A549 (cell line): ENCODE measurements around the gene IP6K3. TPM values are rescaled to one million over a fixed set of nuclear protein-coding genes. Genes with fewer than 3 reads are reported as not detected.

Experiments
- ATAC-seq, 2 experiments: fragments of 200-7000 bp in 1 of 2; fragments of >200 bp in 1 of 2; cut with Nextera tagmentation in 1 of 2; cut with Tn5 transposase in 1 of 2; 3 replicates each; pipeline versions ENCODE4 v1.8.0 to v1.9.1; 2018 to 2020; ENCODE audit warnings: mild to moderate bottlenecking in 1 of 2, moderate library complexity in 1 of 2
- CTCF ChIA-PET: fragments of 300-600 bp; sonication (Branson Sonifier 250); formaldehyde crosslinking; extraction: SDS; loops from one replicate; lab custom pipeline; 2021; ENCODE audit warnings: antibody characterized with exemption, inconsistent platforms; lab: Yijun Ruan, JAX
- POLR2A ChIA-PET: fragments of 350-600 bp; formaldehyde crosslinking; extraction: SDS; loops from one replicate; lab custom pipeline; 2021; ENCODE audit warnings: antibody characterized with exemption, inconsistent platforms; lab: Yijun Ruan, JAX
- DNase-seq, 2 experiments: peaks; one replicate each; pipeline versions ENCODE4 v3.0.0 to v3.0.0-alpha.2; 2011 to 2016; ENCODE audit warnings: low read depth in 1 of 2, low spot score in 1 of 2
- FAIRE-seq: peaks from 2 replicates; lab custom pipeline; 2011; peaks lifted over from hg19 to GRCh38; lab: Jason Lieb, UNC
- H3K27ac ChIP-seq, 2 experiments: fragments of >200 bp; sonication (Bioruptor Twin); formaldehyde crosslinking; 3 replicates each; pipeline ENCODE4 v1.5.1; 2016 to 2017
- H3K4me1 ChIP-seq: fragments of >200 bp; sonication (Bioruptor Twin); formaldehyde crosslinking; 3 replicates; pipeline ENCODE4 v1.6.1; 2016
- H3K4me2 ChIP-seq: fragments of >200 bp; sonication (Bioruptor Twin); formaldehyde crosslinking; 3 replicates; pipeline ENCODE4 v1.6.1; 2016
- H3K4me3 ChIP-seq: fragments of >200 bp; sonication (Bioruptor Twin); formaldehyde crosslinking; 3 replicates; pipeline ENCODE4 v1.5.1; 2016
- H3K9me3 ChIP-seq: fragments of >200 bp; sonication (Bioruptor Twin); formaldehyde crosslinking; 3 replicates; pipeline ENCODE4 v1.6.1; 2016
- BHLHE40 ChIP-seq: IDR thresholded peaks from 2 replicates; pipeline ENCODE4 v1.6.1; 2012; ENCODE audit warnings: low read depth, low read length, inconsistent platforms
- CHD2 ChIP-seq: fragments of 150-350 bp; IDR thresholded peaks from 2 replicates; pipeline ENCODE4 v1.6.1; 2014; ENCODE audit warnings: low read length; ENCODE audit not compliant: partially characterized antibody
- EP300 ChIP-seq, 2 experiments: fragments of >200 bp; sonication (Bioruptor Twin); formaldehyde crosslinking; IDR thresholded peaks; 2 replicates in 1 of 2; 3 replicates in 1 of 2; pipeline ENCODE4 v1.6.1; 2016 to 2017
- ESRRA ChIP-seq: fragments of 150-350 bp; IDR thresholded peaks from 2 replicates; pipeline ENCODE4 v1.6.1; 2014; ENCODE audit warnings: mild to moderate bottlenecking, low read length, borderline replicate concordance
- FOSB ChIP-seq: fragments of 250-450 bp; sonication (Bioruptor Pico); IDR thresholded peaks from 2 replicates; pipeline ENCODE4 v1.5.0; 2020; ENCODE audit warnings: mild to moderate bottlenecking, moderate library complexity
- FOSL2 ChIP-seq, 2 experiments: fragments of 450-650 bp in 1 of 2; fragments of >200 bp in 1 of 2; sonication (Bioruptor Twin) in 1 of 2; formaldehyde crosslinking; IDR thresholded peaks; 2 replicates each; pipeline versions ENCODE4 v1.5.0 to v1.6.1; 2016 to 2020; ENCODE audit warnings: mild to moderate bottlenecking in 1 of 2, moderate library complexity in 1 of 2
- FOXS1 ChIP-seq: fragments of 250-450 bp; sonication (Bioruptor Pico); IDR thresholded peaks from 2 replicates; pipeline ENCODE4 v1.5.0; 2020; ENCODE audit warnings: mild to moderate bottlenecking, moderate library complexity
- GATA3 ChIP-seq: IDR thresholded peaks from 2 replicates; pipeline ENCODE4 v1.6.1; 2012; ENCODE audit warnings: borderline replicate concordance
- HOXA7 ChIP-seq: fragments of 250-450 bp; sonication (Bioruptor Pico); IDR thresholded peaks from 2 replicates; pipeline ENCODE4 v1.5.0; 2020; ENCODE audit warnings: mild to moderate bottlenecking, moderate library complexity
- JUN ChIP-seq, 2 experiments: fragments of >200 bp; sonication (Bioruptor Twin); formaldehyde crosslinking; IDR thresholded peaks; 2 replicates in 1 of 2; 3 replicates in 1 of 2; pipeline ENCODE4 v1.6.1; 2016 to 2017
- JUNB ChIP-seq: fragments of >200 bp; sonication (Bioruptor Twin); formaldehyde crosslinking; IDR thresholded peaks from 2 replicates; pipeline ENCODE4 v1.6.1; 2016
- MAFK ChIP-seq: fragments of 450-650 bp; IDR thresholded peaks from 2 replicates; pipeline ENCODE4 v1.6.1; 2014; ENCODE audit not compliant: partially characterized antibody
- MAZ ChIP-seq: fragments of 150-350 bp; IDR thresholded peaks from 2 replicates; pipeline ENCODE4 v1.6.1; 2014; ENCODE audit warnings: antibody characterized with exemption, low read depth, low read length, borderline replicate concordance
- NFE2L2 ChIP-seq: fragments of 150-350 bp; conservative IDR thresholded peaks from 2 replicates; pipeline ENCODE4 v1.6.1; 2014; ENCODE audit warnings: low read length
- PHF8 ChIP-seq: fragments of 200-600 bp; sonication (generic); IDR thresholded peaks from 2 replicates; pipeline ENCODE4 v1.6.1; 2016; ENCODE audit warnings: low read depth, mild to moderate bottlenecking, antibody characterized with exemption, moderate library complexity, borderline replicate concordance
- POLR2A ChIP-seq: IDR thresholded peaks from 2 replicates; pipeline ENCODE4 v1.6.1; 2012; ENCODE audit warnings: mild to moderate bottlenecking, low read length
- RAD21 ChIP-seq, 2 experiments: fragments of >200 bp in 1 of 2; sonication (Bioruptor Twin) in 1 of 2; formaldehyde crosslinking in 1 of 2; IDR thresholded peaks in 1 of 2; conservative IDR thresholded peaks in 1 of 2; 2 replicates in 1 of 2; 3 replicates in 1 of 2; pipeline ENCODE4 v1.6.1; 2012 to 2018; ENCODE audit warnings: inconsistent platforms in 1 of 2
- RCOR1 ChIP-seq: fragments of 150-350 bp; IDR thresholded peaks from 2 replicates; pipeline ENCODE4 v1.6.1; 2014; ENCODE audit warnings: antibody characterized with exemption, low read length, low read depth
- RNF2 ChIP-seq: fragments of 200-600 bp; sonication (generic); IDR thresholded peaks from 2 replicates; pipeline ENCODE4 v1.6.1; 2016; ENCODE audit warnings: low read depth, mild to moderate bottlenecking, antibody characterized with exemption, moderate library complexity, borderline replicate concordance
- SMC3 ChIP-seq: fragments of >200 bp; sonication (Bioruptor Twin); formaldehyde crosslinking; IDR thresholded peaks from 3 replicates; pipeline ENCODE4 v1.6.1; 2018; ENCODE audit warnings: inconsistent platforms
- TP53 ChIP-seq: fragments of 250-450 bp; sonication (Bioruptor Pico); IDR thresholded peaks from 2 replicates; pipeline ENCODE4 v1.5.0; 2021; ENCODE audit warnings: mild to moderate bottlenecking, moderate library complexity
- ZFP36 ChIP-seq: fragments of 450-650 bp; IDR thresholded peaks from 2 replicates; pipeline ENCODE4 v1.6.1; 2014; ENCODE audit warnings: borderline replicate concordance; ENCODE audit not compliant: partially characterized antibody
- ZNF302 ChIP-seq: fragments of 250-450 bp; sonication (Bioruptor Pico); IDR thresholded peaks from 2 replicates; pipeline ENCODE4 v1.9.0; 2021; ENCODE audit warnings: inconsistent platforms, mild to moderate bottlenecking, moderate library complexity
- ZSCAN20 ChIP-seq: fragments of 250-450 bp; sonication (Bioruptor Pico); IDR thresholded peaks from 2 replicates; pipeline ENCODE4 v1.8.0; 2022; ENCODE audit warnings: mild to moderate bottlenecking, moderate library complexity
- WGBS: methylation state at CpG from one replicate; pipeline ENCODE4 v1.1.6; 2017; ENCODE audit errors: missing lambda C conversion rate; 5-methylcytosine and 5-hydroxymethylcytosine counted together
- polyA plus RNA-seq, 4 experiments: library from polyadenylated mRNA; depleted of rRNA in 3 of 4; stranded (reverse); fragments of >200 nt; fragmentation: RNase III in 1 of 4; extraction: RNeasy Plus Mini Kit Qiagen cat#74134 plus additional on column Dnase treatment in 1 of 4; gene quantifications; 2 replicates in 3 of 4; 3 replicates in 1 of 4; pipeline ENCODE4 v1.2.3, GENCODE V29; 2011 to 2017
- TF ChIP-seq, protein P1 (sequence below): fragments of >200 bp; sonication (Bioruptor Twin); formaldehyde crosslinking; IDR thresholded peaks from 3 replicates; pipeline ENCODE4 v1.5.1; 2016
- TF ChIP-seq, protein P2 (sequence below): IDR thresholded peaks from 2 replicates; pipeline ENCODE4 v1.6.1; 2012
- TF ChIP-seq, protein P3 (sequence below): fragments of 250-450 bp; sonication (Bioruptor Pico); IDR thresholded peaks from 2 replicates; pipeline ENCODE4 v1.5.0; 2021; ENCODE audit warnings: mild to moderate bottlenecking, moderate library complexity, borderline replicate concordance
- TF ChIP-seq, protein P4 (sequence below): IDR thresholded peaks from 2 replicates; pipeline ENCODE4 v1.6.1; 2012
- TF ChIP-seq, protein P5 (sequence below): fragments of 200-600 bp; sonication (generic); IDR thresholded peaks from 2 replicates; pipeline ENCODE4 v1.6.1; 2016; ENCODE audit warnings: antibody characterized with exemption, mild to moderate bottlenecking, moderate library complexity

The IP6K3 gene
- polyA plus RNA-seq, 2 of the 4 experiments (the other 2 are of a cell fraction): 0.03 to 0.12 TPM

DNA sequence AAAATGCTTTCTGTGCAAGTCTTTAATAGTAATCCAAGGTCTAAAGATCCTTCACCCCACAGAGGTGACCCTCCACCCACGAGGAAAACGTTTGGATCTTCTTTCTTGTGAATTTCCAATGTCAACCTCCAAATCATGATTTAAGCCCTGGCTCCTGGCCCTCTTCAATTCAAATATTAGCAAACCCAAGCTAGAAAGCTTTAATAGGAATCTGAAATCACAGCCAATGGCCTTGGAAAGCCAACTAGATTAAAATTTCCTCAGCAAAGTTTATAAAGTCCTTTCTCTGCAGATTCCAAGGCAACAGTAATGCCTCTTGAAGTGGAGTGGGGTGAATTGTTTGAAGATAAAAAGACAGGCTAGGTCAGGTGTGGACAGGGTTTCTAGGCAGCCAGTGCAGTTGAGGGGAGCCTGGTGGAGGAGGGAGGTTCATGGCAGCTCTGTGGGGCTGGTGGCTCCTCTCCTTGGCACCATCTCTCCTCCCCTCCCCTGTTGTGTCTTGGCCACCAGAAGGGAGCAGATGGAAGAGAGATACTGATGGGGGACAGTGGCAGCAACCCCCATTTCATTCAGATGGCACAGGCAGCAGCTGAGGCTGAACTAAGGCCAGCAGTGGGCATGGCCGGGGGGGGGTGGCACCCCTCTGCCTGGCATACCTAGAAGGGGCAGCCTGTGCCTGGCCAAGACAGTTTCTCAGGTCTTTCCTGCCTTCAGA lies 23.2 kb downstream of the IP6K3 start:
- WGBS: 19% methylated on average over 2 of the region's 3 CpGs
- no peak for DNase-seq
- Histone ChIP-seq H3K4me1 (no peaks in the 10 kb centered on the region), H3K4me3 (no peak overlapping the region), H3K27ac (no peak overlapping the region), H3K9me3 (no peaks in the 10 kb centered on the region), H3K4me2 (no peak overlapping the region)
- POLR2A ChIA-PET: no interaction called here
- CTCF ChIA-PET: interaction anchor here (1.0 to 2.9 kb wide), 6 partner anchors 12 to 68 kb away, joined by 3 to 18 read pairs (median 7); partner anchors contain the start of gene UQCC2
- no peak for ATAC-seq
- no peak for FAIRE-seq
- TF ChIP-seq, protein P1, sequence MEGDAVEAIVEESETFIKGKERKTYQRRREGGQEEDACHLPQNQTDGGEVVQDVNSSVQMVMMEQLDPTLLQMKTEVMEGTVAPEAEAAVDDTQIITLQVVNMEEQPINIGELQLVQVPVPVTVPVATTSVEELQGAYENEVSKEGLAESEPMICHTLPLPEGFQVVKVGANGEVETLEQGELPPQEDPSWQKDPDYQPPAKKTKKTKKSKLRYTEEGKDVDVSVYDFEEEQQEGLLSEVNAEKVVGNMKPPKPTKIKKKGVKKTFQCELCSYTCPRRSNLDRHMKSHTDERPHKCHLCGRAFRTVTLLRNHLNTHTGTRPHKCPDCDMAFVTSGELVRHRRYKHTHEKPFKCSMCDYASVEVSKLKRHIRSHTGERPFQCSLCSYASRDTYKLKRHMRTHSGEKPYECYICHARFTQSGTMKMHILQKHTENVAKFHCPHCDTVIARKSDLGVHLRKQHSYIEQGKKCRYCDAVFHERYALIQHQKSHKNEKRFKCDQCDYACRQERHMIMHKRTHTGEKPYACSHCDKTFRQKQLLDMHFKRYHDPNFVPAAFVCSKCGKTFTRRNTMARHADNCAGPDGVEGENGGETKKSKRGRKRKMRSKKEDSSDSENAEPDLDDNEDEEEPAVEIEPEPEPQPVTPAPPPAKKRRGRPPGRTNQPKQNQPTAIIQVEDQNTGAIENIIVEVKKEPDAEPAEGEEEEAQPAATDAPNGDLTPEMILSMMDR: no peak
- TF ChIP-seq, protein P2, sequence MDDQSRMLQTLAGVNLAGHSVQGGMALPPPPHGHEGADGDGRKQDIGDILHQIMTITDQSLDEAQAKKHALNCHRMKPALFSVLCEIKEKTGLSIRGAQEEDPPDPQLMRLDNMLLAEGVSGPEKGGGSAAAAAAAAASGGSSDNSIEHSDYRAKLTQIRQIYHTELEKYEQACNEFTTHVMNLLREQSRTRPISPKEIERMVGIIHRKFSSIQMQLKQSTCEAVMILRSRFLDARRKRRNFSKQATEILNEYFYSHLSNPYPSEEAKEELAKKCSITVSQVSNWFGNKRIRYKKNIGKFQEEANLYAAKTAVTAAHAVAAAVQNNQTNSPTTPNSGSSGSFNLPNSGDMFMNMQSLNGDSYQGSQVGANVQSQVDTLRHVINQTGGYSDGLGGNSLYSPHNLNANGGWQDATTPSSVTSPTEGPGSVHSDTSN: no peak
- TF ChIP-seq MAFK: no peak
- no peak for TF ChIP-seq MAZ
- no peak for TF ChIP-seq NFE2L2
- no peak for TF ChIP-seq ZFP36
- TF ChIP-seq EP300 (IDR thresholded peaks at IDR 0.05): no peak
- no peak for TF ChIP-seq PHF8
- TF ChIP-seq TP53 (CRISPR knock-in tag): no peak
- TF ChIP-seq POLR2A: no peak
- no peak for TF ChIP-seq FOXS1
- no peak for TF ChIP-seq FOSL2 (IDR thresholded peaks at IDR 0.05)
- TF ChIP-seq FOSL2 (CRISPR knock-in tag; IDR thresholded peaks at IDR 0.05): no peak
- TF ChIP-seq RNF2: no peak
- TF ChIP-seq SMC3: no peak
- TF ChIP-seq ZNF302 (CRISPR knock-in tag): no peak
- no peak for TF ChIP-seq FOSB (CRISPR knock-in tag)
- TF ChIP-seq, protein P3, sequence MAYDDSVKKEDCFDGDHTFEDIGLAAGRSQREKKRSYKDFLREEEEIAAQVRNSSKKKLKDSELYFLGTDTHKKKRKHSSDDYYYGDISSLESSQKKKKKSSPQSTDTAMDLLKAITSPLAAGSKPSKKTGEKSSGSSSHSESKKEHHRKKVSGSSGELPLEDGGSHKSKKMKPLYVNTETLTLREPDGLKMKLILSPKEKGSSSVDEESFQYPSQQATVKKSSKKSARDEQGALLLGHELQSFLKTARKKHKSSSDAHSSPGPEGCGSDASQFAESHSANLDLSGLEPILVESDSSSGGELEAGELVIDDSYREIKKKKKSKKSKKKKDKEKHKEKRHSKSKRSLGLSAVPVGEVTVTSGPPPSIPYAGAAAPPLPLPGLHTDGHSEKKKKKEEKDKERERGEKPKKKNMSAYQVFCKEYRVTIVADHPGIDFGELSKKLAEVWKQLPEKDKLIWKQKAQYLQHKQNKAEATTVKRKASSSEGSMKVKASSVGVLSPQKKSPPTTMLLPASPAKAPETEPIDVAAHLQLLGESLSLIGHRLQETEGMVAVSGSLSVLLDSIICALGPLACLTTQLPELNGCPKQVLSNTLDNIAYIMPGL: no peak

DNA sequence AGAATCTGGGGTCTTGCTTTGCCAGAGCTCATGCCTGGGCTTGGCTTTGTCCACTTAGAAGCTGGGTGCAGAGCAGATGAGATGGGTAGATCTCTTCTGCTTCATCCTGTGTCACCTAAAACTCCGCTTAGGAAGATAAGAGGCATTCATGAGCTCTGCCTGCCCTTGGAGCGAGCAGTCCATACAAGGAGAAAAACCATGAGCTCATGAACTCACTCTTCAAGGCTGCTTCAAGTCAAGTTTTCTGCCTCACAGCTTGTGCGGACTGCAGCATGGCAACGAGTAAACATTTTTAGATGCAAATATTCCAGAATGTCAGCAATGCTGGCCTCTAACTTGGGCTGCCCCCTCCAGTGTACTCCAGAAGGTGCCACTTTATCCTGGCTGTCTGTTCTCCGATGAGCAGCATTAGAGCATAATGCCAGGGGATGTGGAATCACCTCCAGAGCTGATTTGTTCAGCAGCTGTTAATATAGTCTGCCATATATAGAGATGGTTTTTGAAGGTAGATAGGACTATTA lies 24.5 kb downstream of the IP6K3 start:
- POLR2A ChIA-PET: no interaction called here
- H3K4me2 ChIP-seq: no peak overlapping the region
- DNase-seq (no peak), FAIRE-seq (no peak), ATAC-seq (no peak)
- CTCF ChIA-PET: interaction anchor here (1.0 to 2.9 kb wide), 8 partner anchors 11 to 305 kb away, joined by 3 to 18 read pairs (median 5); partner anchors contain the start of gene UQCC2
- no peak overlapping the region for H3K27ac ChIP-seq
- WGBS: 61% methylated on average over 5 of the region's 5 CpGs
- H3K9me3 ChIP-seq: no peaks in the 10 kb centered on the region
- no peak overlapping the region for H3K4me3 ChIP-seq
- no peaks in the 10 kb centered on the region for H3K4me1 ChIP-seq
- TF ChIP-seq GATA3: no peak
- no peak for TF ChIP-seq NFE2L2
- TF ChIP-seq EP300 (IDR thresholded peaks at IDR 0.05): no peak
- TF ChIP-seq JUNB: no peak
- TF ChIP-seq MAFK: no peak
- TF ChIP-seq, protein P4, sequence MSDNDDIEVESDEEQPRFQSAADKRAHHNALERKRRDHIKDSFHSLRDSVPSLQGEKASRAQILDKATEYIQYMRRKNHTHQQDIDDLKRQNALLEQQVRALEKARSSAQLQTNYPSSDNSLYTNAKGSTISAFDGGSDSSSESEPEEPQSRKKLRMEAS: no peak
- TF ChIP-seq JUN (IDR thresholded peaks at IDR 0.05): no peak
- TF ChIP-seq CHD2: no peak
- TF ChIP-seq SMC3: no peak
- TF ChIP-seq HOXA7 (CRISPR knock-in tag): no peak
- no peak for TF ChIP-seq BHLHE40
- no peak for TF ChIP-seq FOSB (CRISPR knock-in tag)
- no peak for TF ChIP-seq ZSCAN20 (CRISPR knock-in tag)
- TF ChIP-seq ESRRA: no peak
- TF ChIP-seq, protein P5, sequence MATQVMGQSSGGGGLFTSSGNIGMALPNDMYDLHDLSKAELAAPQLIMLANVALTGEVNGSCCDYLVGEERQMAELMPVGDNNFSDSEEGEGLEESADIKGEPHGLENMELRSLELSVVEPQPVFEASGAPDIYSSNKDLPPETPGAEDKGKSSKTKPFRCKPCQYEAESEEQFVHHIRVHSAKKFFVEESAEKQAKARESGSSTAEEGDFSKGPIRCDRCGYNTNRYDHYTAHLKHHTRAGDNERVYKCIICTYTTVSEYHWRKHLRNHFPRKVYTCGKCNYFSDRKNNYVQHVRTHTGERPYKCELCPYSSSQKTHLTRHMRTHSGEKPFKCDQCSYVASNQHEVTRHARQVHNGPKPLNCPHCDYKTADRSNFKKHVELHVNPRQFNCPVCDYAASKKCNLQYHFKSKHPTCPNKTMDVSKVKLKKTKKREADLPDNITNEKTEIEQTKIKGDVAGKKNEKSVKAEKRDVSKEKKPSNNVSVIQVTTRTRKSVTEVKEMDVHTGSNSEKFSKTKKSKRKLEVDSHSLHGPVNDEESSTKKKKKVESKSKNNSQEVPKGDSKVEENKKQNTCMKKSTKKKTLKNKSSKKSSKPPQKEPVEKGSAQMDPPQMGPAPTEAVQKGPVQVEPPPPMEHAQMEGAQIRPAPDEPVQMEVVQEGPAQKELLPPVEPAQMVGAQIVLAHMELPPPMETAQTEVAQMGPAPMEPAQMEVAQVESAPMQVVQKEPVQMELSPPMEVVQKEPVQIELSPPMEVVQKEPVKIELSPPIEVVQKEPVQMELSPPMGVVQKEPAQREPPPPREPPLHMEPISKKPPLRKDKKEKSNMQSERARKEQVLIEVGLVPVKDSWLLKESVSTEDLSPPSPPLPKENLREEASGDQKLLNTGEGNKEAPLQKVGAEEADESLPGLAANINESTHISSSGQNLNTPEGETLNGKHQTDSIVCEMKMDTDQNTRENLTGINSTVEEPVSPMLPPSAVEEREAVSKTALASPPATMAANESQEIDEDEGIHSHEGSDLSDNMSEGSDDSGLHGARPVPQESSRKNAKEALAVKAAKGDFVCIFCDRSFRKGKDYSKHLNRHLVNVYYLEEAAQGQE: no peak
- no peak for TF ChIP-seq RCOR1
- TF ChIP-seq RAD21 (conservative IDR thresholded peaks at IDR 0.05 in 1 of 2, IDR thresholded peaks at IDR 0.05 in 1 of 2): no peak
- TF ChIP-seq TP53 (CRISPR knock-in tag): no peak
